Neural crest cell (in vitro differentiated cells): Measurements from ENCODE around the gene SLC39A9. TPM values are rescaled to one million over a fixed set of nuclear protein-coding genes. Genes with fewer than 3 reads are reported as not detected.

Source experiments
- DNase-seq: peaks from one replicate; pipeline ENCODE4 v3.0.0; 2021; ENCODE audit warnings: low read depth, mixed read lengths, low spot score
- H3K27ac Mint-ChIP-seq: one replicate; pipeline ENCODE4 v1.8.0; 2021; ENCODE audit warnings: mild to moderate bottlenecking, mixed read lengths; ENCODE audit not compliant: unreplicated experiment
- H3K27me3 Mint-ChIP-seq: 2 replicates; pipeline ENCODE4 v1.8.0; 2021; ENCODE audit warnings: low read depth, mild to moderate bottlenecking, mixed read lengths
- H3K36me3 Mint-ChIP-seq: 2 replicates; pipeline ENCODE4 v1.8.0; 2021; ENCODE audit warnings: low read depth, mild to moderate bottlenecking, mixed read lengths
- H3K4me1 Mint-ChIP-seq: 2 replicates; pipeline ENCODE4 v1.8.0; 2021; ENCODE audit warnings: mixed read lengths
- H3K4me3 Mint-ChIP-seq: one replicate; pipeline ENCODE4 v1.8.0; 2021; ENCODE audit warnings: mild to moderate bottlenecking, mixed read lengths
- H3K9me3 Mint-ChIP-seq: 2 replicates; pipeline ENCODE4 v1.8.0; 2021; ENCODE audit warnings: mixed read lengths
- CTCF ChIP-seq: fragments of 200-600 bp; sonication (generic); conservative IDR thresholded peaks from 2 replicates; pipeline ENCODE4 v1.5.0; 2021; ENCODE audit warnings: antibody characterized with exemption, mild to moderate bottlenecking
- total RNA-seq: library from RNA; stranded (reverse); gene quantifications from 2 replicates; pipeline ENCODE4 v1.2.1, GENCODE V29; 2021

The SLC39A9 gene
- total RNA-seq, 1 donor from 2014 or later: 53.4 TPM

GRCh38 chr14:69372146-69372545 lies 26.3 kb upstream of the SLC39A9 start:
- Mint-ChIP-seq H3K9me3 (peaks cover 10% of the 10 kb centered on the region), H3K27ac (no peak overlapping the region), H3K27me3 (no peaks in the 10 kb centered on the region), H3K36me3 (peaks cover 41% of the 10 kb centered on the region), H3K4me1 (no peaks in the 10 kb centered on the region), H3K4me3 (no peak overlapping the region)
- no peak for DNase-seq
- TF ChIP-seq CTCF: no peak

GRCh38 chr14:69373104-69373503 lies 25.4 kb upstream of the SLC39A9 start:
- DNase-seq: no peak
- Mint-ChIP-seq H3K27ac (no peak overlapping the region), H3K4me1 (no peaks in the 10 kb centered on the region), H3K9me3 (peaks cover 12% of the 10 kb centered on the region), H3K4me3 (no peak overlapping the region), H3K36me3 (peaks cover 44% of the 10 kb centered on the region), H3K27me3 (no peaks in the 10 kb centered on the region)
- no peak for TF ChIP-seq CTCF

GRCh38 chr14:69374235-69374634 lies 24.3 kb upstream of the SLC39A9 start:
- no peak overlapping the region for H3K27ac Mint-ChIP-seq
- H3K9me3 Mint-ChIP-seq: peaks cover 12% of the 10 kb centered on the region
- H3K36me3 Mint-ChIP-seq: peaks cover 46% of the 10 kb centered on the region
- no peak overlapping the region for H3K4me3 Mint-ChIP-seq
- no peaks in the 10 kb centered on the region for H3K27me3 Mint-ChIP-seq
- no peak for DNase-seq
- TF ChIP-seq CTCF: no peak
- H3K4me1 Mint-ChIP-seq: no peaks in the 10 kb centered on the region

- TF ChIP-seq CTCF: no peak
- H3K9me3 Mint-ChIP-seq: peaks cover 12% of the 10 kb centered on the region
- H3K27ac Mint-ChIP-seq: no peak overlapping the region
- H3K36me3 Mint-ChIP-seq: peaks cover 53% of the 10 kb centered on the region
- no peak for DNase-seq
- no peak overlapping the region for H3K4me3 Mint-ChIP-seq
- H3K4me1 Mint-ChIP-seq: no peaks in the 10 kb centered on the region
- no peaks in the 10 kb centered on the region for H3K27me3 Mint-ChIP-seq
Measured at GRCh38 chr14:69375182-69375581, 23.3 kb upstream of the SLC39A9 start.

GRCh38 chr14:69375722-69376121 lies 22.8 kb upstream of the SLC39A9 start:
- H3K9me3 Mint-ChIP-seq: peaks cover 12% of the 10 kb centered on the region
- no peak overlapping the region for H3K4me3 Mint-ChIP-seq
- no peak for DNase-seq
- TF ChIP-seq CTCF: no peak
- H3K36me3 Mint-ChIP-seq: peaks cover 56% of the 10 kb centered on the region
- H3K27me3 Mint-ChIP-seq: no peaks in the 10 kb centered on the region
- H3K4me1 Mint-ChIP-seq: no peaks in the 10 kb centered on the region
- no peak overlapping the region for H3K27ac Mint-ChIP-seq

- no peak for DNase-seq
- no peak for TF ChIP-seq CTCF
- Mint-ChIP-seq H3K4me3 (no peak overlapping the region), H3K9me3 (peaks cover 12% of the 10 kb centered on the region), H3K27me3 (no peaks in the 10 kb centered on the region), H3K36me3 (peaks cover 56% of the 10 kb centered on the region), H3K4me1 (no peaks in the 10 kb centered on the region), H3K27ac (no peak overlapping the region)
Measured at GRCh38 chr14:69376439-69376838, 22.1 kb upstream of the SLC39A9 start.
